SU-DHL-6 (cell line): ENCODE results near the gene EEPD1.
"Not testable (repeated sequence)": the region's sequence is repeated elsewhere in the genome, so short reads cannot be mapped to it uniquely, and the experiment has no call there.

Experiments
- H2AFZ ChIP-seq: fragments of 200-600 bp; sonication (generic); 2 replicates; pipeline ENCODE4 v1.6.1; 2014; ENCODE audit warnings: low read depth, mild to moderate bottlenecking, moderate library complexity, mixed read lengths, antibody characterized with exemption, low read length; ENCODE audit not compliant: severe bottlenecking
- H3F3A ChIP-seq: fragments of 200-600 bp; shearing (Covaris generic); 2 replicates; pipeline ENCODE4 v1.6.0; 2016; ENCODE audit warnings: antibody characterized with exemption, mild to moderate bottlenecking; ENCODE audit not compliant: insufficient read depth
- H3K27ac ChIP-seq: fragments of 200-600 bp; sonication (generic); 2 replicates; pipeline ENCODE4 v1.5.1; 2016; ENCODE audit warnings: low read depth, mild to moderate bottlenecking, low read length, moderate library complexity, mixed read lengths
- H3K27me3 ChIP-seq: fragments of 200-600 bp; sonication (generic), shearing (Covaris generic); 2 replicates; pipeline ENCODE4 v1.6.0; 2014; ENCODE audit warnings: mild to moderate bottlenecking, low read length
- H3K36me3 ChIP-seq: fragments of 200-600 bp; sonication (generic); 2 replicates; pipeline ENCODE4 v1.6.1; 2014; ENCODE audit warnings: mild to moderate bottlenecking, low read length, mixed read lengths
- H3K4me2 ChIP-seq: fragments of 300-600, 200-600 bp; shearing (Covaris generic), sonication (generic); 2 replicates; pipeline ENCODE4 v1.6.0; 2014; ENCODE audit warnings: low read length, low read depth, mild to moderate bottlenecking; ENCODE audit not compliant: poor library complexity, severe bottlenecking
- H3K4me3 ChIP-seq: fragments of 200-600 bp; sonication (generic); 2 replicates; pipeline ENCODE4 v1.5.1; 2014; ENCODE audit warnings: antibody characterized with exemption, low read length, mild to moderate bottlenecking, mixed read lengths; ENCODE audit not compliant: insufficient read depth, poor library complexity, severe bottlenecking
- H3K79me2 ChIP-seq: fragments of 200-600 bp; sonication (generic); 2 replicates; pipeline ENCODE4 v1.6.1; 2014; ENCODE audit warnings: mild to moderate bottlenecking, low read length, moderate library complexity; ENCODE audit not compliant: insufficient read depth
- H3K9ac ChIP-seq: fragments of 200-600 bp; sonication (generic); 2 replicates; pipeline ENCODE4 v1.7.0; 2014; ENCODE audit warnings: mild to moderate bottlenecking, low read length
- H3K9me2 ChIP-seq: fragments of 200-600 bp; sonication (generic); replicated peaks from 2 replicates; pipeline ENCODE4 v1.6.1; 2014; ENCODE audit warnings: low read length; ENCODE audit not compliant: insufficient read depth
- H3K9me3 ChIP-seq: fragments of 200-600 bp; sonication (generic); 2 replicates; pipeline ENCODE4 v1.6.1; 2014; ENCODE audit warnings: low read length, mixed read lengths; ENCODE audit not compliant: insufficient read depth
- H4K20me1 ChIP-seq: fragments of 200-600 bp; sonication (generic); 2 replicates; pipeline ENCODE4 v1.6.1; 2014; ENCODE audit warnings: low read depth, mild to moderate bottlenecking, antibody characterized with exemption, low read length, moderate library complexity, mixed read lengths
- CTCF ChIP-seq: fragments of 200-600 bp; sonication (generic); IDR thresholded peaks from one replicate; pipeline ENCODE4 v1.5.1; 2017; ENCODE audit warnings: antibody characterized with exemption, mild to moderate bottlenecking, low read length, moderate library complexity; ENCODE audit not compliant: insufficient read depth, poor library complexity, severe bottlenecking
- EZH2phosphoT487 ChIP-seq: fragments of 200-600 bp; sonication (generic), shearing (Covaris generic); conservative IDR thresholded peaks from 2 replicates; pipeline ENCODE4 v1.6.1; 2018; ENCODE audit warnings: mild to moderate bottlenecking, antibody characterized with exemption, low read length, moderate library complexity, mixed read lengths

The EEPD1 gene

DNA sequence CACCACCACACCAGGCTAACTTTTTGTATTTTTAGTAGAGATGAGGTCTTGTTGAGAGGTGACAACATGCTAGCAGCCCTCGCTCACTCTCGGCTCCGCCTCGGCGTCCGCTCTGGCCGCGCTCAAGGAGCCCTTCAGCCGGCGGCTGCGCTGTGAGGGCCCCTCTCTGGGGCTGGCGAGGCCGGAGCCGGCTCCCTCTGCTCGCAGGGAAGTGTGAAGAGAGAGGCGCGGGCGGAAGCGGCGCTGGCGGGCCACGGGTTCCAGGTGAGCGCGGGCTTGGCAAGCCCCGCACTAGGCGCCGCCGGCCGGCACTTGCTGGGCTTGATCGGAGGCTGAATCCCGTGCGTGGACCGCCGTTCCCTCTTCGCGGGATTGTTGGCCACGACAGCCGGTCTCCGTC is 83.0 kb downstream of the EEPD1 start:
- Histone ChIP-seq H4K20me1 (no peaks in the 10 kb centered on the region; the same call in 1 of the 2 replicates), H3K9me2 (no peaks in the 10 kb centered on the region), H3K27me3 (no peaks in the 10 kb centered on the region)

DNA sequence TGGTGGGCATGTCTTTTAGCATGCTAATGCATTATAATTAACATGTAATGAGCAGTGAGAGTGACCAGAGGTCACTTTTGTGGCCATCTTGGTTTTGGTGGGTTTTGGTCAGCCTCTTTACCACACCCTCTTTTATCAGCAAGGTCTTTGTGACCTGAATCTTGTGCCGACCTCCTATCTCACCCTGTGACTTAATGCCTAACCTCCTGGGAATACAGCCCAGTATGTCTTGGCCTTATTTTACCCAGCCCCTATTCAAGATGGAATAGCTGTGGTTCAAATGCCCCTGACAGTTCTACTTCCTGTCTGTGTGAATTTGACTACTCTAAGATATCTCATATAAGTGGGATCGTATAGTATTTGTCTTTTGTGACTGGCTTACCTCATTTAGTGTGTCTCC is 85.1 kb downstream of the EEPD1 start:
- H3K27me3 ChIP-seq, result no peaks in the 10 kb centered on the region
- H3K27ac ChIP-seq, result no peak overlapping the region
- H4K20me1 ChIP-seq, result no peaks in the 10 kb centered on the region
- H3K9me2 ChIP-seq, result no peaks in the 10 kb centered on the region
- H3K4me2 ChIP-seq, result no peak overlapping the region
- H2AFZ ChIP-seq, result no peak overlapping the region
- TF ChIP-seq EZH2phosphoT487 (no peak), CTCF (no peak)
- H3K9me3 ChIP-seq, result no peaks in the 10 kb centered on the region
- H3F3A ChIP-seq, result peaks cover 10% of the 10 kb centered on the region; the same call in 1 of the 2 replicates
- no peak overlapping the region for H3K4me3 ChIP-seq
- H3K9ac ChIP-seq, result no peak overlapping the region
- peaks cover 10% of the 10 kb centered on the region for H3K36me3 ChIP-seq
- peaks cover 29% of the 10 kb centered on the region for H3K79me2 ChIP-seq

More for the DNA sequence above, 83.0 kb downstream of the EEPD1 start:
- TF ChIP-seq EZH2phosphoT487, result no peak
- no peak for TF ChIP-seq CTCF
- H3F3A ChIP-seq, result peaks cover 6% of the 10 kb centered on the region; the same call in 1 of the 2 replicates
- H2AFZ ChIP-seq, result no peak overlapping the region
- H3K4me3 ChIP-seq, result no peak overlapping the region
- no peaks in the 10 kb centered on the region for H3K9me3 ChIP-seq
- peaks cover 21% of the 10 kb centered on the region for H3K79me2 ChIP-seq
- no peak overlapping the region for H3K27ac ChIP-seq
- H3K4me2 ChIP-seq, result no peak overlapping the region
- no peak overlapping the region for H3K9ac ChIP-seq
- H3K36me3 ChIP-seq, result peaks cover 10% of the 10 kb centered on the region

DNA sequence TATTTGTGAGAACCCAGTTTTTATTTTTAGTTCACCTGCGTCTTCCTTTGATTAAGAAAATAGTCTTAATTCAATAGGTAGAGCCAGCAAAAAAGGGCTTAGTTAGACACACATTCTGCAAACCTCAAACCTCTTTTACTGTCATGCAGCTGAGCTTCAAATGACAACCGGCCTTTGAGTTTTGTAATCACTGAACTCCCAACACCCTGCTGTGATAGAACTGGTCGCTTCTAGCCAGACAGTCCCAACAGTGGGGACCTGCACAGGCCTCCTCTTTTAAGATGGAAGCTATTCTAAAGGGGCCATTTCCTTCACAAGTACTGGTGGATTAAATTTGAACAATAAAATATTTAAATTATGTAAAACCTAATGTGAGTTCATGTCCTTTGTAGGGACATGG is 90.3 kb downstream of the EEPD1 start:
- not testable (repeated sequence) for H4K20me1 ChIP-seq, H3K27me3 ChIP-seq
- H3K36me3 ChIP-seq, result peaks cover 14% of the 10 kb centered on the region

GRCh38 chr7:36244001-36244400 is 90.9 kb downstream of the EEPD1 start:
- H3K9me3 ChIP-seq, H3K36me3 ChIP-seq, H2AFZ ChIP-seq, H3K27ac ChIP-seq, H3K4me3 ChIP-seq, H4K20me1 ChIP-seq, H3K27me3 ChIP-seq, H3K9me2 ChIP-seq, H3K4me2 ChIP-seq, H3K9ac ChIP-seq: not testable (repeated sequence)
- Histone ChIP-seq H3F3A (0 out of 2 replicates have a peak, but pooled peaks cover 15% of the 10 kb centered on the region), H3K79me2 (peaks cover 31% of the 10 kb centered on the region)

More for the DNA sequence above, 90.3 kb downstream of the EEPD1 start:
- not testable (repeated sequence) for H3K9ac ChIP-seq, H3K9me3 ChIP-seq, H3K9me2 ChIP-seq, H3K27ac ChIP-seq, H3K4me2 ChIP-seq, H2AFZ ChIP-seq, H3K4me3 ChIP-seq
- peaks cover 33% of the 10 kb centered on the region for H3K79me2 ChIP-seq
- H3F3A ChIP-seq, result peaks cover 17% of the 10 kb centered on the region; the same call in 1 of the 2 replicates
